Left lung (tissue), 10 donors: ENCODE results near the gene PLPPR1. TPM values are rescaled to one million over a fixed set of nuclear protein-coding genes. Genes with fewer than 3 reads are reported as not detected.

ENCODE experiments used
- ATAC-seq: fragments of 200-7000 bp; cut with Tn5 transposase; one replicate; pipeline ENCODE4 v1.9.1; 2020; ENCODE audit warnings: moderate library complexity
- DNase-seq, 4 donors: peaks; one replicate each; pipeline ENCODE4 v3.0.0-alpha.2; 2013 to 2020
- H3K27ac ChIP-seq, 2 donors: fragments of 200-600 bp; sonication (generic) in 1 of 2; one replicate each; pipeline versions ENCODE4 v1.5.0 to v1.8.0; 2020 to 2021
- H3K27me3 ChIP-seq, 2 donors: fragments of 200-600 bp; sonication (generic) in 1 of 2; one replicate each; pipeline versions ENCODE4 v1.5.0 to v1.8.0; 2020 to 2021
- H3K36me3 ChIP-seq, 2 donors: fragments of 200-600 bp; sonication (generic) in 1 of 2; one replicate each; pipeline versions ENCODE4 v1.5.0 to v1.8.0; 2020 to 2021
- H3K4me1 ChIP-seq, 2 donors: fragments of 200-600 bp; one replicate each; pipeline ENCODE4 v1.8.0; 2021
- H3K4me3 ChIP-seq, 2 donors: fragments of 200-600 bp; sonication (generic) in 1 of 2; one replicate each; pipeline versions ENCODE4 v1.5.0 to v1.8.0; 2020 to 2021; ENCODE audit warnings: mild to moderate bottlenecking in 1 of 2
- H3K9me3 ChIP-seq, 2 donors: fragments of 200-600 bp; sonication (generic) in 1 of 2; one replicate each; pipeline versions ENCODE4 v1.5.0 to v1.8.0; 2020 to 2021
- CTCF ChIP-seq, 2 donors: fragments of 200-600 bp; sonication (generic) in 1 of 2; IDR thresholded peaks; one replicate each; pipeline versions ENCODE4 v1.5.0 to v1.8.0; 2021; ENCODE audit warnings: antibody characterized with exemption in 2 of 2
- intact Hi-C, 2 donors: fragments of 100-400 bp; cut with DNase I; formaldehyde crosslinking; loops; one replicate each; pipeline versions ENCODE4 v1.11.2 to v1.14.2; 2022
- polyA plus RNA-seq, 6 donors: library from polyadenylated mRNA; unstranded; fragments of 120-200 nt; gene quantifications; one replicate each; pipeline ENCODE4 v1.2.1, GENCODE V29; 2013; ENCODE audit not compliant: insufficient read length in 6 of 6
- total RNA-seq, 2 donors: library from RNA; stranded (reverse); fragmentation: NEBNext Ultra II Directional; extraction: Animal tissue kit (Norgen Biotek cat#: 25700); gene quantifications; one replicate each; pipeline ENCODE4 v1.2.1, GENCODE V29; 2021
- donor health status: DM: no; HTN: yes; CAD: no.
- donor health status: DM: no; HTN: no; CAD: no.

The PLPPR1 gene
- total and polyA plus RNA-seq, 8 donors: 1.6 to 24.5 (median 21.4) TPM

DNA sequence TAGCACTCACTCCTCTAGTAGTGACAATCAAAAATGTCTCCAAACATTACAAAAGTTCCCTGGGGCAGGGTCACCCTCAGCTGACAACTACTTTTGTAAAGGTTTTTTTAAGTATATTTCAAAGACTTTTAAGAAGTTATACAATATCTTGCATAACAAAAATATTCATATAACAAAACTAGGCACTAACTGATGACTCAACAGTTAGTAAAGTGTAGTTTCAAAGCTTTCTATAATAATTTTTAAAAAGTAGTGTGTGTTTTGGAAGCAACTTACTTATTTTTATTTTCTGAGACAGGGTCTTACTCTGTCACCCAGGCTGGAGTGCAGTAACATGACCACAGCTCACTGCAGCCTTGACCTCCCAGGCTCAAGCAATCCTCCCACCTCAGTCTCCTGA, 271.4 kb downstream of the PLPPR1 start:
- no peaks in the 10 kb centered on the region for H3K9me3 ChIP-seq
- intact Hi-C loops: no loop called here
- no peak for ATAC-seq

GRCh38 chr9:101307051-101307450, 278.5 kb downstream of the PLPPR1 start:
- no peaks in the 10 kb centered on the region for H3K27me3 ChIP-seq
- no peak for DNase-seq
- no peaks in the 10 kb centered on the region for H3K36me3 ChIP-seq
- no peak overlapping the region for H3K27ac ChIP-seq
- intact Hi-C loops: no loop called here
- no peaks in the 10 kb centered on the region for H3K9me3 ChIP-seq
- no peaks in the 10 kb centered on the region for H3K4me1 ChIP-seq
- no peak overlapping the region for H3K4me3 ChIP-seq
- ATAC-seq: no peak
- TF ChIP-seq CTCF (IDR thresholded peaks at IDR 0.05): no peak

More for the DNA sequence above, 271.4 kb downstream of the PLPPR1 start:
- Histone ChIP-seq H3K27me3 (no peaks in the 10 kb centered on the region), H3K36me3 (no peaks in the 10 kb centered on the region), H3K27ac (no peak overlapping the region), H3K4me3 (no peak overlapping the region), H3K4me1 (no peaks in the 10 kb centered on the region)
- no peak for DNase-seq
- TF ChIP-seq CTCF (IDR thresholded peaks at IDR 0.05): no peak

GRCh38 chr9:101307524-101308213, 279.1 kb downstream of the PLPPR1 start:
- DNase-seq: no peak
- Histone ChIP-seq H3K27me3 (no peaks in the 10 kb centered on the region), H3K36me3 (no peaks in the 10 kb centered on the region), H3K27ac (no peak overlapping the region), H3K4me3 (no peak overlapping the region), H3K4me1 (no peaks in the 10 kb centered on the region), H3K9me3 (no peaks in the 10 kb centered on the region)
- no peak for TF ChIP-seq CTCF (IDR thresholded peaks at IDR 0.05)
- no peak for ATAC-seq
- intact Hi-C loops: no loop called here

GRCh38 chr9:101309139-101309538, 280.6 kb downstream of the PLPPR1 start:
- TF ChIP-seq CTCF (IDR thresholded peaks at IDR 0.05): no peak

GRCh38 chr9:101311191-101311590, 282.7 kb downstream of the PLPPR1 start:
- no peak for ATAC-seq
- DNase-seq: no peak
- no peak overlapping the region for H3K4me3 ChIP-seq
- TF ChIP-seq CTCF (IDR thresholded peaks at IDR 0.05): no peak
- no peaks in the 10 kb centered on the region for H3K9me3 ChIP-seq
- intact Hi-C loops: loop anchor here in 1 of 2 donors (5.0 kb wide), 1 partner anchor 594 kb away; no protein-coding TSS in a partner anchor
- no peak overlapping the region for H3K27ac ChIP-seq
- no peaks in the 10 kb centered on the region for H3K4me1 ChIP-seq
- H3K27me3 ChIP-seq: no peaks in the 10 kb centered on the region
- H3K36me3 ChIP-seq: no peaks in the 10 kb centered on the region

More at GRCh38 chr9:101309139-101309538, 280.6 kb downstream of the PLPPR1 start:
- no peaks in the 10 kb centered on the region for H3K9me3 ChIP-seq
- H3K36me3 ChIP-seq: no peaks in the 10 kb centered on the region
- DNase-seq (no peak), ATAC-seq (no peak)
- no peak overlapping the region for H3K27ac ChIP-seq
- no peaks in the 10 kb centered on the region for H3K27me3 ChIP-seq
- no peak overlapping the region for H3K4me3 ChIP-seq
- intact Hi-C loops: no loop called here
- H3K4me1 ChIP-seq: no peaks in the 10 kb centered on the region
